Kidney epithelial cell (primary cell): ENCODE measurements around the gene ABO. TPM values are rescaled to one million over a fixed set of nuclear protein-coding genes. Genes with fewer than 3 reads are reported as not detected.
"Not testable (repeated sequence)": the region's sequence is repeated elsewhere in the genome, so short reads cannot be mapped to it uniquely, and the experiment has no call there.

Experiments
- DNase-seq: peaks from one replicate; pipeline ENCODE4 v3.0.0-alpha.2; 2010; ENCODE audit warnings: low read depth
- H3K27me3 ChIP-seq: 2 replicates; pipeline ENCODE4 v1.6.0; 2011; ENCODE audit warnings: low read length; ENCODE audit not compliant: control insufficient read depth, insufficient read depth
- H3K36me3 ChIP-seq: 2 replicates; pipeline ENCODE4 v1.5.1; 2011; ENCODE audit warnings: low read length; ENCODE audit not compliant: control insufficient read depth, insufficient read depth
- H3K4me3 ChIP-seq: 2 replicates; pipeline ENCODE4 v1.5.1; 2011; ENCODE audit warnings: low read depth, mild to moderate bottlenecking, control low read depth, low read length
- CTCF ChIP-seq: IDR thresholded peaks from 2 replicates; pipeline ENCODE4 v1.5.1; 2011; ENCODE audit warnings: mild to moderate bottlenecking, moderate library complexity, low read length, control low read depth, inconsistent platforms; ENCODE audit not compliant: insufficient read depth, poor library complexity, severe bottlenecking
- total RNA-seq: library from RNA; depleted of rRNA; stranded (reverse); fragments of >200 nt; gene quantifications from 2 replicates; pipeline ENCODE4 v1.2.3, GENCODE V29; 2015

Gene ABO
- total RNA-seq, 1 donor from 2014 or later: 1.8 TPM

GRCh38 chr9:133237035-133237731 lies 37.8 kb downstream of the ABO start:
- no peak for TF ChIP-seq CTCF
- DNase-seq: no peak
- no peak overlapping the region for H3K4me3 ChIP-seq

GRCh38 chr9:133236291-133237034 lies 38.5 kb downstream of the ABO start:
- peaks cover 17% of the 10 kb centered on the region for H3K27me3 ChIP-seq
- H3K36me3 ChIP-seq, H3K4me3 ChIP-seq, DNase-seq: not testable (repeated sequence)

More at GRCh38 chr9:133237035-133237731, 37.8 kb downstream of the ABO start:
- peaks cover 17% of the 10 kb centered on the region for H3K27me3 ChIP-seq
- H3K36me3 ChIP-seq: no peaks in the 10 kb centered on the region

- Histone ChIP-seq H3K27me3 (peaks cover 15% of the 10 kb centered on the region), H3K4me3 (no peak overlapping the region), H3K36me3 (no peaks in the 10 kb centered on the region)
- DNase-seq: no peak
- TF ChIP-seq CTCF: no peak
Measured at GRCh38 chr9:133235549-133236222, 39.3 kb downstream of the ABO start.

- Histone ChIP-seq H3K27me3 (peaks cover 15% of the 10 kb centered on the region), H3K4me3 (no peak overlapping the region), H3K36me3 (no peaks in the 10 kb centered on the region)
- TF ChIP-seq CTCF: no peak
- DNase-seq: no peak
Measured at GRCh38 chr9:133234577-133235322, 40.3 kb downstream of the ABO start.

- no peaks in the 10 kb centered on the region for H3K36me3 ChIP-seq
- no peak for DNase-seq
- TF ChIP-seq CTCF: no peak
- H3K4me3 ChIP-seq: no peak overlapping the region
- peaks cover 12% of the 10 kb centered on the region for H3K27me3 ChIP-seq
Measured at GRCh38 chr9:133233681-133234432, 41.1 kb downstream of the ABO start.

- not testable (repeated sequence) for H3K36me3 ChIP-seq, H3K27me3 ChIP-seq, DNase-seq, H3K4me3 ChIP-seq
Measured at GRCh38 chr9:133231934-133232568, 43.0 kb downstream of the ABO start.

- not testable (repeated sequence) for H3K36me3 ChIP-seq, DNase-seq, H3K4me3 ChIP-seq, H3K27me3 ChIP-seq
Measured at GRCh38 chr9:133230514-133230913, 44.5 kb downstream of the ABO start.
